Measurements from ENCODE around the gene TGFBRAP1.
"Not testable (repeated sequence)": the region's sequence is repeated elsewhere in the genome, so short reads cannot be mapped to it uniquely, and the experiment has no call there.

TGFBRAP1 gene

DNA sequence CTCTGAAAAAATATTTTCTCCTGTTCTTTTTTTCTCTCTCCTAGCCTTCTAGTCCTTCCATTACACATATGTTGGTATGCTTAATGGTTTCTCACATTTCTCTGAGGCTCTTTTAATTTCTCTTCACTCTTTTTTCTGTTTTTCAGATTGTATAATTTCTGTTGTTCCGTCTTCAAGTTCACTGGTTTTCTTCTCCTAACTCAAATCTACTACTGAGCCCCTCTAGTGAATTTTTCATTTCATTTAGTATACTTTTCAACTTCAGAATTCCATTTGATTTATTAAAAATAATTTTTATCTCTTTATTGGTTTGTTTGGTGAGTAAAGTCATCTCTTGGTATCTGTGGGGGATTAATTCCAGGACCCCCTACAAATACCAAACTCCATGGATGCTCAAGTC is 27.6 kb upstream of the TGFBRAP1 start:
- no peak for DNase-seq

DNA sequence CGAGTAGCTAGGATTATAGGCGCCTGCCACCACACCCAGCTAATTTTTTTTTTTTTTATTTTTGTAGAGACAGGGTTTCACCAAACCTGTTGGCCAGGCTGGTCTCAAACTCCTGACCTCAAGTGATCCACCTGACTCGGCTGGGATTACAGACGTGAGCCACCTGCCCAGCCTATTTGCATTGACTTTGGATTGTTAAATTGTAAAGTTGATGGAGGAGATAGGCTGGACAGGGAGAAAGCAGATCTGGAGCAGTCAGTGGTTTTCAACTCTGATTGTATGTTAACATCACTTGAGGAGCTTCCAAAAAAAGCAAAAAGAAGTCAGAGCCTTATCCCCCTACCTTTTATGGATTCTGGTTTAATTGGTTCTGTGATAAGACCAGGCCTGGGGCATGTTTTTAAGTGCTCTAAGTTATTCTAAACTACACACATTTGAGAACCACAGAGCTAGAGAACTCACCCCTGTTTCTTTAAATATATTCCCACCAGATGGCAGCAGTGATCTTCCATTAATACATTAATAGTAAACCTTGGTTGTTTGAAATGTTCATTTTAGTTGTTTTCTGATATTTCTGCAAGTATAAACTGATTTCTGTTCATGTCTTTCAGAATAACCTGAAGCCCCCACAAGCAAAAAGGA is 15.3 kb upstream of the TGFBRAP1 start:
- DNase-seq = no peak

DNA sequence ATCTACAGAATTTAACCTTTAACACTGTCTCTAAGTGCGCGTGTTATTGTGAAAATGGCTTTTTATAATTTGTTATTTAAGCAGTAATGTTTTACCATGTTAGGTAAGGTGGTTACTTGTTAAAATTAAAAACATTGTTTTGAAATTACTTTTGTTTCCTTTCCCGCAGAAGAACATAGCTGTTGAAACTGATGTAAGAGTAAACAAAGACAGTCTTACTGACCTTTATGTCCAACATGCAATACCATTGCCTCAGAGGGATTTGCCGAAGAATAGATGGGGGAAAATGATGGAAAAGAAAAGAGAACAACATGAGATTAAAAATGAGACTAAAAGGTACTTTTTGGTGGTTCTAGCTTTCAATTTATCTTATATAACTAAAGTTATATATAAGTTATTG is 9.9 kb upstream of the TGFBRAP1 start:
- DNase-seq = no peak

DNA sequence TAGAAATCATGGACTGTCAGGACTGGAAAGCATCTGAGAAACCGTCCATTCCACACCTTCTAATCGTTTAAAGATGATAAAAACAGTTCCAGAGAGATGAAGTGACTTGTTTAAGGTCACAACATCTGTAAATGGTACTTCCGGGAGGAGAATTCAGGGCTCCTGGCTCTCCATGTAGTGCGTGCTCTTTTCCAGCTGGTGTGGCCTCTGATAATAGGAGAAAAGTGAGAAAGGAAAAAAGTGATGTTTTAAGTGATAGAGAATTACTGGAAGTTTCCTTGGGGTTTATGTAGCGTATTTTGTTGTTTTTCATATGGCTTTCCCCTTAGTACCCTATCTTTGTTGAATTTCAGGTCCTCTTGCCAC is 8.5 kb upstream of the TGFBRAP1 start:
- DNase-seq = no peak

DNA sequence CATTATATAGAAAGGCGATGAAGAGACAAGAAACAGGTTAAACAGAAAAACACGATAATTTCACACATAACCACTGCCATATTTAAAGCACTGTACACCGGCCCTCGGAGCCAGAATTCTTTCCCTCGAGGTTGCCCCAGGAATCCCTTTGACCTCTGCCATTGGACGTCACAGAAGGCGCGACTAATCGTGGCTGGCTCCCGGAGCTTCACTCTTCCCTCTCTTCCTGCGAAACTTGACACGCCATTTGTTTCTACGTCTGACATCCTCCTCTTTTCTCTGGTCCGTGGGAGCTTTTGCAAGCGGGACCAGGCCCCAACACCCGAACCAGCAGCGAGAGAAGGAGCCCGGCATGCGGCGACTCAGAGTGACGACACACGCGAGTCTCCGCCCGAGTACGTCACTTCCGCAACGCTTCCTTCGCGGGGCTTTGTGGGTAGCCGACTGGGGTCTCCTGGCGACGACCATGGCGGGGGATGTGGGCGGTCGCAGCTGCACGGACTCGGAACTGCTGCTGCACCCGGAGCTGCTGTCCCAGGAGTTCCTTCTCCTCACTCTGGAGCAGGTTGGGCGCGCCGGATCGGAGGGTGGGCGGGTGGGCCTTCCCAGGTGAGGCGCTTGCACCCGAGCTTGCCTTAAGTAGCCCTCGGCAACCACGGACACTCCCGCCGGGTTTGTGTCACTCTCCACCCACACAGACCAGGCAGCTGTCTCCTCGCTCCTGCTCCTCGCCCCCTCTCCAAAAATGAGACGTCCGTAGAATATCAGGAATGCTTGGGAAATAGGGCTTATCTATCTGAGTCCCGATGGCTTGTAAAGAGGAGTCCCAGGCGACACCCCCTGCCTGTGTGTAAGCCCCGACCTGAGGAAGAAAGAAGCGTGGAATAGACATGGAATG is 7.8 kb upstream of the TGFBRAP1 start, which contains the start of gene C2orf49:
C2orf49 (plus strand) TSS at position 419 of the 898 bp plus-strand sequence; CDS start at position 467, 48 bp downstream.
- DNase-seq = peak; percentile 87

DNA sequence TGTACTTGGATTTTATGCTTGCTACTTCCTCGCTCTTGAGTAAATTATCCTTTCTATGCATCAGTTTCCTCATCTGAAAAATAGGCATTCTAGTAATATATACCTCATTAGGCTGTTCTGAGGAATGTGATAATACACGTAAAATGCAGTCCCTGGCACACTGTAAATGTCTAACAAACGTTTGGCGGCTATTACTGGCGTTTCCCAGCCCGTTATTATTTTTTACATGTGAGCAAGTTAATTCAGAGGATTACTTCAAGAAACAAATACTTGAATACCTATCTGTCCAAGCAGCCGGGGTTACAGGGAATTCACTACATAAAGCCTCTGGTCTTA is 7.2 kb upstream of the TGFBRAP1 start:
- DNase-seq = no peak

DNA sequence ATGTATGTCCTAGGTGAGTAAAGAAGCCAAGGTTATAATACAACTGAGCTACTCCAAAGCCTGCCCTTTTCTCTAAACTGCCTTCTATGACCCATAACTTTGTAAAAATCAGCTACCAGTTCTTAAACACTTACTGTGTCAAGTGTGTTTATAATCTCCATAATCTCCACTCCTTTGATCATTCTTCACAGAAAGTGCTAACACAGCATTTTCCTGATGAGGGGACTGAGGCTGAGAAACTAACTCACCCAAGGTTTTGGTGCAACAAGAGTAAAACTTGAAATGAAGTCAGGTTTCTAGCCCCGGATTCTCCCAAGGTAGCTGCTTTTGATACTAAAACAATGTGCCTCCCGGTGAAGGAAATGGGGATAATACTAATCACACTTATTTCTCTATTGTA is 5.9 kb upstream of the TGFBRAP1 start:
- DNase-seq = no peak

DNA sequence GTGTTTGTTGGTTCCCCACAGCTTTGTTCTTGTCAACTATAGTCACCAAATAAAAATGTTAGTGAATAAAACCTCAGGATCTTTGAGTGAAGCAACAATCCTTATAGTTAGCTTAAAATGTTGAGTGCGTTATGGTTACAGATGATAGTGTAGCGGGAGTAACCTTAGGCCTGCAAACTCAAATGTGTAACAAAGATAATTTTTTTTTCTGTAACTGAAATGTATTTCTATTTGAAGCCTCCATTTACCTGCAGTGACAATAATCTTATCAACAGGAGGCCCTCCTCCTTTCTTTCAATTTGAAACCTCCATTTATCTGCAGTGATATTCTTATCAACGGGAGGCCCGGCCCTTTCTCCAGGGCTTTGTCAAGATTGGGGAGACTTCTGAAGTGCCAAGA is 4.7 kb upstream of the TGFBRAP1 start:
- no peak for DNase-seq

DNA sequence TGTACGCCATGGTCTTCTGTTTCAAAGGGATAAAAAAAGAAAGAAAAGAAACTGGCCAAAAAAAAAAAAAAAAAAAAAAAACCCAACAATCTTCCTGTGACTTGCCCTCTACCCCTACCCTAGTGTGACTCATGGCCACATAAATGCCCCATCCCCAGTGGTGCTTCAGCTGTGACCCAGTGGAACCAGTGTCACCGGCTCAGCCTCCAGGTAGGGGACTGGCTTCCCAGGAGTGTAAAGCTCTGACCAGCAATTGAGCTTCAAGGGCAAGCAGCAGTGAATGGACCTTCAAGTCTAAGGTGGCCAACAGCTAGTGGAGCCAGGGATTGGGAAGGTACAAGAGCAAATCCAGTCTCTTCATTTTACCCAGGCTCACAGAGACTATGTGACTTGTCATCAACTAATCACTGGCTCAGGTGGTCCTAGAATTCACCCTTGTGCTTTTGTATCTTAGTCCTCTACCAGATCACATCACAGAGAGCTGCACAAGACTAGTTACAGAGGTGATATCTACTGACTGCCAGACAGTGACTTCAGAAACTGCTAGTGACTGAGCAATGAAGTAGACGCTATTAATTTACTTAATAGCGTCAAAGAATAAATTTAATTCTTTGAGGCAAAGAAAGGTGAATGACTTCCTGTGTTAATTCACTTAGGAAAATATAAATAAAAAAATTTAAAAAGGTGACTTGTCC is 1.3 kb upstream of the TGFBRAP1 start:
- DNase-seq = no peak

DNA sequence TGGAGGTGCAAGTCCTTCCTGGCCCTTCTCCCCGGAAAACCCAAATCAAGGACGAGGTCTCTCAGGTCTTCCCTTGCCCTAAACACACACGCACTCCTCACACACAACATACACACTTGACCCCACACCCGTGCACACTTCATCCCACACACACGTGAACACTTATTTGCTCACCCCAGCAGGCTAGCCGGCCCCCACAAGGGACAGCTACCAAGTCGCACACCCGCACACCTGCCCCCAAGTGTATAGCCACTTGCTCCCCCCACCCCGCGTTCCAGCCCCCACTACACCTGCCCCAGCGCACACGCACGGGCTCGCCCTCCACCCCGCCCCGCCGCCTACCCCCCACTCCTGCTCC is 359 bp downstream of the TGFBRAP1 start:
- no peak for DNase-seq

DNA sequence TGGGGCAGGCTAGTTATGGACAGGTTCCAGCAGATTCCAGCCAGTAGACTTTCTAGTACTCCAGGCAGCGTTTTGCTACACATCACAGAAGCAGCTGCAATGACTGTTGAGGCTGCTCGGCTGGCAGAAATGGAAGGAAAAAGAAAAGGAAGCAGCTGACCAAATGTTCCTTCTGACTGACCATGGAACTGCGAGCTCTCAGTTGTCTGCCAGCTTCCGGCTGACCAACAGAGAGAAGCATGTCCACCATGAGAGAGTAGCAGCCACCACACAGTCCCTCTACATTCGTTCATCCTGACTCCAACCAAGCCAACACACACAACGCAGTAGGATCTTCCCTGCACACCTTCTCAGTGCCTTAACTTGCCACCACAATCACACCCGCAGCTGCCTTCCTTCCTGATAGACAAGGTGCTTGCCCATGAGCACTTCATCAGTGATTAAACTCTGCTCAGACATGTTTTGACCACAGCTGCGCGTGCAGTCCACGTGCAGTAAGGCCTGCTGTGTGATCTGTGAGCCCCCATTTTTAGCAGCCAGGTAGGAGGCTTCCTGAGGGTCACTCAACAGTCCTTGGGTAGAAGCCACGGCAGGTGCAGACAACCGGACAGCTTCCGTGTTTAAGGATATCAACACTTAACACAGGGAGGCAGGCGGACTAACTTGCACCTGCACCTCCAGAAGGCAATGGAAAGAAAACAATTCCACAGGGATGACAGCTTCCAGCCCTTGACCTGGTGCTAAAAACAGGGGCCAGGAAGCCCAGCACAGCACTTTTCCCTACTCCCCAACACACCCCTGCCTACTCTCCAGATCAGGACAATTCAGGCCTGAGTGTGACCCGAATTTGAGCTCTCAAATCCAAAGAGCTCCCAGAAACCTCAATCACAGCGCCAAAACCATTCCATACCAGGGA is 996 bp downstream of the TGFBRAP1 start:
- peak; percentile 24 for DNase-seq

DNA sequence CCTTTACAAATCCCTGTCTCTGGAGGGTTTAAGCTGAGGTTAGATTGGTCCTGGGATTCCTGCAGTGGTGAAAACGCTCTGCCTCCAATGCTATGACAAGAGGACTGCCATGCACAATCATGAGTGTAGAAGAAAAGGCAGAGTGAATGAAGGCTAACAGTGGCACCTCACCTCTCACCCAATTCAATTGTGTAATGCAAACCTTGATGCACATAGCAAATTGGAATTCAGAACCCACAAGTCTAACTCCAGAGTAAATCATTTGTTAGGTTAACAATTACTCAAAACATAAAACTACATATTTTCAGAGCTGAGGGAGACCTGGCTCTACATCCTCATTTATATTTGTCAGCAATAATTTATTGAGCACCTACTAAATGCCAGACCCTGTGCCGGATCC is 1.8 kb downstream of the TGFBRAP1 start:
- no peak for DNase-seq

DNA sequence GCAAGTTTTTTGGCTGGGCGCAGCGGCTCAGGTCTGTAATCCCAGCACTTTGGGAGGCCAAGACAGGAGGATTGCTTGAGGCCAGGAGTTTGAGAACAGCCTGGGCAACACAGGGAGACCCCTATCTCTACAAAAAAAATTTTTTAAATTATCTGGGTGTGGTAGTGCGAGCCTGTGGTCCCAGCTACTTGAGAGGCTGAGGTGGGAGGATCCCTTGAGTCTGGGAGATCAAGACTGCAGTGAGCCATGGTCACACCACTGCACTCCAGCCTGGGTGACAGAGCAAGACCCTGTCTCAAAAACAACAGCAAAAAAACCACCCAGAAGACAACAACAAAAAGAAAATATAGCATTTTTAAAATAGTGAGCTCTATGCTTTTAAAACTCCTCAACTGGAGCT is 2.3 kb downstream of the TGFBRAP1 start:
- DNase-seq = not testable (repeated sequence)

DNA sequence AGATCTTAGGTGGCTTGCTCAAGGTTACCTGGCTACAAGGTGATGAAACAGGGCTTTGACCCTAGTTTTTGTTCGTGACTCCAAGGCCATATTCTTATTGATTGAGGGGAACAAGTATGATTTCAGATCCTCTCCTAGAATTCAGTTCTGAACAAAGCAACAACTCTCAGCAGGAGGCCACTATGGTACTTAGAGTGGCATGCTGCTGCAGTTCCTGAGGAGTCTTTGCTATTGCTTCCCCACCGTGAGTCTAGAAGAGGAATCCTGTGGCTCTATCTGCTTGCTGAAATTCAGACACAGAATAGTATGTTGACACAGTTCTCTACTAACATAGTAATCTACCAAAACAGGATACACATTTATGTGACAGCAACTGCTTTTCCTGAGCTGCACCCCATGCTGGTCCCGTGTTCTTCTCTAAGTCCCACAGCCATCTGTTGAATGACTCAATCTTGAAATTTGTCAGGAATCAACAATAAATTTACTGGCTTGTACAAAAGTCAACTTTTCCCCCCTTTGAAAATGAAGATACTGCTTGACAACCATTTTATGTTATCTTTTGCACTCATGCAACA is 4.1 kb downstream of the TGFBRAP1 start:
- DNase-seq = no peak

DNA sequence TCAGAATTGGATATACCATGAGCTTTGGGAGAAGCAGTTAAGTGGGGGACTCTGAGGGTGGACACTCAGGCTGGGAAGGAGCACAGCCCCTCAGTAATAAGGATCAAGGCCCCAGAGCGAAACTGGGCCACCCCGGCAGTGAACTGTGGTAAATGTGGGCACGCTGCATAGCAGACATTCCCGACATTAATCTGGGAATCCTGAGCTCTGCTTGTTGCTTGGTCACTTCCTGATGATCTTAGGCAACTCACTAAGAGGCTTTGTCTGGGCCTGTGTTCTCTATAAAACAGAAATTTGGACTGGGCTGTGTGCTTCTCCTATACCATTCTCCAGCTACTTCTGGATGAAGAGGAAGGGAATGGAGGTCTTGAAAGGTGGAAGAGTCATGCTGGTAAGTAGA is 4.8 kb downstream of the TGFBRAP1 start:
- DNase-seq = no peak

DNA sequence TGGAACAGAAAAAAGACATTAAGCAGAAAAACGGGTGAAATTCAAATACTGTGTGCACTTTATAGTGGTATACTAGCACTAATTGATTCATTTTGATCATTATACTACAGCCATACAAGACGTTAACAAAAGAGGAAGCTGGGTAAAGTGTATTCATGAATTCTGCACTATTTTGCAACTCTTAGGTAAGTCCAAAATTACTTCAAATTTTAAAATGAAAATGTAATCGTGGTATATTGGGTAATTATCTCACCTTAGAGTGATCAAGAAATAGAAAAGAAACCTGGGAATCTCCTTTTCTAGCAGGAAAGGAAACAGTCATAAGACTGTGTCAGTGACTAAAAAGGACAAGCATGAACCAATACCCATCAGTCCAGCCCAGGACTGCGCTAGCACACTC is 5.4 kb downstream of the TGFBRAP1 start:
- no peak for DNase-seq

DNA sequence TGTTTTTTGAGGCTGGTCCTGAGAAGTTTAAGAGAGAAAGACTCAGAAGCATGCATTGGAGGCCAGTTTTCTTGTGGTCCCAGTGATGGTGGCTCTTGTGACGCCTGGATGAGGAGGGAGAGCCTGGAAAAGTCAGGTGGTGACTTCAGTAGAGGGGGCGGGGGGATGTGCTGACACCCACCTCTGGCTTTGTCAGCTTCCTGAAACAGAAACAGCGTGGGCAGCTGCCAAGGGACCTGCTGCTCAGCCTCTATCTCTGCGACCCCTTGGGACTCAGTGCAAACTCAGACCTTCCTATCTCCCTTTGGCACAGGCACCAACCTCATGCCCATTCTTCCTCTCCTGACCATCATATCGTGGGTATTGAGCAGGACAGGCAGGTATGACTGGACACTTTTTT is 6.4 kb downstream of the TGFBRAP1 start:
- no peak for DNase-seq

DNA sequence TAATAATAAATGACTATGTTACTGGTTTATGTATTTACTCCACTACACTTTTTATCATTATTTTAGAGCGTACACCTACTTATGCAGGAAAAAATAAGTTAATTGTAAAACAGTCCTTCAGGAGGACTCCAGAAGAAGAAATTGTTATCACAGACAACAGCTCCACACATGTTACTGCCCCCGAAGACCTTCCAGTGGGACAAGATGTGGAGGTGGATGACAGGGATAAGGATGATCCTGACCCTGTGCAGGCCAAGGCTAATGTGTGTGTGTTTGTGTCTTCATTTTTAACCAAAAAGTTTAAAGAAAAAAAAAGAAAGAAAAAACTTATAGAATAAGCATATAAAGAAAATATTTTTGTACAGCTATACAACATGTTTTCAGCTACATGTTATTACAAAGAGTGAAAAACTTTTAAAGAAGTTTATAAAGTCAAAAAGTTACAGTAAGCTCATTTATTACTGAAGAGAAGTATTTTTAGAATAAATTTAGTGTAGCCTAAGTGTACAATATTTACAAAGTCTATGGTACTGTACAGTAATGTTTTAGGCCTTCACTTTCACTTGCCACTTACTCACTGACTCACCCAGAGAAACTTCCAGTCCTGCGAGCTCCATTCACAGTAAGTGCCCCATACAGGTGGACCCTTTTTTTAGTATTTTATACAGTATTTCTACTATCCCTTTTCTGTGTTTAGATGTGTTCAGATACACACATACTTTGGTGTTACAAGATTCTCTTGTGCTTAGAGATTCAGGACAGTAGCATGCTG is 7.5 kb downstream of the TGFBRAP1 start:
- no peak for DNase-seq

DNA sequence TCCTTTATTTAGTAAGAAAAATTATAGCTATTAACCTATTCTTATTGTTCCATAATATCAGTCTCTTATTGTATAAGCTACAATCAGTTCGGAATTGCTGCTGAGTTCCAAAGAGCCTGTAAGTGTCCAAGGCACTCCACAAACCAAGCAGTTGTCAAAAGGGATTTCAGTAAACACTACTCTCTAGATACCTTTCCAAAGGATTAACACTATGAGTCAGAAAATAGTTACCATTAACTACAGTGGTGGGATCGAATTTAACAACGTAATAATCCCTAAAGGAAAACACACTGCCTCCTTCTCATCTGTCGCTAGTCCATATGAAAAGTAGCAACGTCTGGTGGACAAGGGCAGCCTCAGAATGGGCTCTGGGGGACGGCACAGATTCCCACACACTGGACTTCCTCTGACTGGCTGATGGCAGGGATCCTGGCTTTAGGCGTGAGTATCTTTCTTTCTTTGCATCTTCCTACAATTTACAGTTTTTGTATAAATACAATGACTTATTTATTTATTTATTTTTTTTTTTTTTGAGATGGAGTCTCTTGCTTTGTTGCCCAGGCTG is 8.8 kb downstream of the TGFBRAP1 start:
- DNase-seq = no peak

DNA sequence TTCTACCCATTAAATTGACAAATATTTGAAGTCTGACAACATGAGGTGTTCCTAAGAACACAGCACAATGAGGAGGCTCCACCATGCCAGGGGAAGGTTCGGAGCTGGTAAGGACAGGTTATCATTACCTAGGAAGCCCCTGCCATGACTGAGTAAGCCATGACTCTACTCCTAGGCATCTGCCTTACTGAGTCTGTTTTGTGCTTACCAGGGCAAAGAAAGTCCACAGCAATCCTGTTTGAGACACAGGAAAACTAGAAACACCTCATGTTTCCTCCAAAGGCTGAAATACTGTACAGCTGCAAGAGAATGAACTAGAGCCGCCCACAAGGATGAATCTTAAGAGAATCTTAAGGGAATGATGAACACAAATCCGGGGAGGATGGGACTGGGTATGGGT is 11.6 kb downstream of the TGFBRAP1 start:
- DNase-seq = no peak

DNA sequence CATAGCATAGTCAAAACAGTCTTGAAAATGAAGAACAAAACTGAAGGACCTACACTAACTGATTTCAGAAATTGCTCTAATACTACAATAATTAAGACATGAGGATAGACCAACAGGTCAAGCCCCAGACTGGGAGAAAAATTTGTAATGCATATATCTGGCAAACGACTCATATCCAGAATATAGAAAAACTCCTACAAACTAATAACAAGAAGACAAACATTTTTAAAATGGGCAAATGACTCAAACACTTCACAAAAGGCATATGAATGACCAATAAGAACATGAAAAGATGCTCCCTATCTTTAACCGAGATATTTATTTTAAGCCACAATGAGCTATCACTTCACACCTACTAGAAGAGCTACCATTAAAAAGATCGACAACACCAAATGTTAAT is 14.2 kb downstream of the TGFBRAP1 start:
- DNase-seq = no peak

DNA sequence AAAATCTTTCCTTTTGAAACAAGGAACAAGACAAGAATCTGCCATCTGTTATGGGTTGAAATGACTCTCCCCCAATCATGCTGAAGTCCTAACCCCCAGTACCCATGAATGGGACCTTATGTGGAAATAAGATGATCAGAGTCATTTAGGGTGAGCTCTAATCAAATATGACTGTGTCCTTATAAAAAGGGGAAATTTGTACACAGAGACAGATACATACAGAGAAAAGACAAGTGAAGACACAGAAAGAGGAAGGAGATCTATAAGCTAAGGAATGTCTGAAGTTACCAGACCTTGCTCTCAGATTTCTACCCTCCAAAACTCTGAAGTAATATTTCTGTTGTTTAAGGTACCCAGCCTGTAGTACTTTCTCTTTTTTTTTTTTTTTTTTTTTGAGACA is 15.7 kb downstream of the TGFBRAP1 start:
- DNase-seq = no peak

All from NCI-H774 (cell line).